ENCODE results near the gene OPTC. TPM values are rescaled to one million over a fixed set of nuclear protein-coding genes. Genes with fewer than 3 reads are reported as not detected.

Gene OPTC
- total and polyA plus RNA-seq, 9 of the 15 experiments (the other 6 are each of a cell fraction or from before 2014, with no cell fraction given): not detected

GRCh38 chr1:203462878-203463277 is 31.1 kb upstream of the OPTC start (continued):
- TF ChIP-seq BMI1 (IDR thresholded peaks at IDR 0.05; ENCODE audit: low read length): no peak
- no peak for TF ChIP-seq RFX5 (IDR thresholded peaks at IDR 0.05; ENCODE audit: low read depth, low read length)
- no peak for TF ChIP-seq KDM2B (CRISPR knock-in tag; IDR thresholded peaks at IDR 0.05)
- TF ChIP-seq ZBED1 (IDR thresholded peaks at IDR 0.05): no peak
- no peak for TF ChIP-seq ZNF707 (CRISPR knock-in tag; conservative IDR thresholded peaks at IDR 0.05)
- no peak for TF ChIP-seq ADNP (tag; IDR thresholded peaks at IDR 0.05)
- no peak for TF ChIP-seq MEIS2 (IDR thresholded peaks at IDR 0.05; ENCODE audit: partially characterized antibody)

- no peak overlapping the region for H2AFZ ChIP-seq (ENCODE audit: low read depth, low read length)
- intact Hi-C loops (cut with micrococcal nuclease): no loop called here
- in situ Hi-C loops (cut with MboI): no loop called here
- H3K9me3 ChIP-seq (replicated peaks; ENCODE audit: control insufficient read depth, insufficient read depth, low read depth, low read length): no peaks in the 10 kb centered on the region
- H4K20me1 ChIP-seq (replicated peaks; ENCODE audit: control insufficient read depth, insufficient read depth, low read length): peaks cover 13% of the 10 kb centered on the region
- ChIA-PET POLR2A (interaction anchor here (0.7 to 4.7 kb wide), 3 partner anchors 13 to 821 kb away, joined by 3 to 20 read pairs (median 3); partner anchors contain the start of gene PRELP), CTCF (ENCODE audit: low intra/inter-chr PET ratio) (no interaction called here)
- H3K79me2 ChIP-seq (ENCODE audit: control insufficient read depth, insufficient read depth, low read length): no peaks in the 10 kb centered on the region
- H3K4me2 ChIP-seq (ENCODE audit: insufficient read depth, low read length): no peak overlapping the region
- H3K4me3 ChIP-seq: no peak overlapping the region
- no peaks in the 10 kb centered on the region for H3K36me3 ChIP-seq (ENCODE audit: control insufficient read depth, insufficient read depth, low read length)
- FAIRE-seq (no peak), ATAC-seq (no peak; the same call in 2 of the 3 replicates), DNase-seq (ENCODE audit: extremely low read depth in 1 of 4, low spot score in 3 of 4) (no peak)
- peaks cover 51 to 57% of the 10 kb centered on the region in 2 experiments for H3K27me3 ChIP-seq (ENCODE audit: control insufficient read depth in 2 of 2, insufficient read depth in 2 of 2, low read length in 2 of 2)
- WGBS (ENCODE audit: insufficient coverage, low coverage, missing lambda C conversion rate): 0% methylated on average over 7 of the region's 7 CpGs
- BruUV-seq (replicated peaks): no TSS peak
- H3K27ac ChIP-seq (ENCODE audit: extremely low read depth, low read depth, low read length): no peak overlapping the region
- H3K9me1 ChIP-seq (ENCODE audit: control insufficient read depth, insufficient read depth, low read length): no peaks in the 10 kb centered on the region
- no peaks in the 10 kb centered on the region for H3K4me1 ChIP-seq (replicated peaks in 1 of 2; ENCODE audit: control insufficient read depth in 2 of 2, insufficient read depth in 2 of 2, low read length in 2 of 2)
- H3K9ac ChIP-seq (ENCODE audit: insufficient read depth in 1 of 2, low read depth in 2 of 2, low read length in 2 of 2): no peak overlapping the region
- TF ChIP-seq CREBBP (IDR thresholded peaks at IDR 0.05; ENCODE audit: low read depth, low read length) (no peak), ATF1 (CRISPR knock-in tag; IDR thresholded peaks at IDR 0.05) (no peak), ATF1 (tag; IDR thresholded peaks at IDR 0.05) (no peak), SAFB2 (IDR thresholded peaks at IDR 0.05; ENCODE audit: borderline replicate concordance, low read depth, low read length, severe bottlenecking) (no peak), TEAD1 (CRISPR knock-in tag; IDR thresholded peaks at IDR 0.05) (no peak), SMARCE1 (IDR thresholded peaks at IDR 0.05) (no peak), CAMTA2 (CRISPR knock-in tag; conservative IDR thresholded peaks at IDR 0.05) (no peak), EWSR1 (IDR thresholded peaks at IDR 0.05; ENCODE audit: borderline replicate concordance, low read depth, partially characterized antibody) (no peak), AFF1 (IDR thresholded peaks at IDR 0.05; ENCODE audit: low read depth in 1 of 2, partially characterized antibody in 2 of 2) (no peak), CBFA2T3 (IDR thresholded peaks at IDR 0.05) (no peak), ZNF77 (CRISPR knock-in tag; IDR thresholded peaks at IDR 0.05) (no peak), ZNF165 (CRISPR knock-in tag; IDR thresholded peaks at IDR 0.05; ENCODE audit: borderline replicate concordance) (no peak), GABPB1 (CRISPR knock-in tag; IDR thresholded peaks at IDR 0.05) (no peak), ZKSCAN8 (CRISPR knock-in tag; IDR thresholded peaks at IDR 0.05) (no peak), KDM4B (IDR thresholded peaks at IDR 0.05; ENCODE audit: borderline replicate concordance in 2 of 2, low read depth in 1 of 2) (no peak)
Observed at GRCh38 chr1:203463469-203464062, 30.4 kb upstream of the OPTC start.

All from K562 (cell line).